GM23248 (cell line): ENCODE results near the gene SSMEM1. TPM values are rescaled to one million over a fixed set of nuclear protein-coding genes. Genes with fewer than 3 reads are reported as not detected.

Experiments used
- DNase-seq: peaks from one replicate; pipeline ENCODE4 v3.0.0-alpha.2; 2015
- H2AFZ ChIP-seq: fragments of 200-600 bp; sonication (generic); 2 replicates; pipeline ENCODE4 v1.6.1; 2016; ENCODE audit warnings: antibody characterized with exemption
- H3F3A ChIP-seq: fragments of 200-600 bp; sonication (generic); 2 replicates; pipeline ENCODE4 v1.6.1; 2016; ENCODE audit warnings: mild to moderate bottlenecking, antibody characterized with exemption, mixed run types; ENCODE audit not compliant: insufficient read depth
- H3K27ac ChIP-seq: fragments of 200-600 bp; sonication (generic); 2 replicates; pipeline ENCODE4 v1.5.1; 2016; ENCODE audit warnings: mild to moderate bottlenecking
- H3K27me3 ChIP-seq: fragments of 200-600 bp; sonication (generic); replicated peaks from 2 replicates; pipeline ENCODE4 v1.6.1; 2016; ENCODE audit warnings: mild to moderate bottlenecking; ENCODE audit not compliant: insufficient read depth
- H3K36me3 ChIP-seq: fragments of 200-600 bp; sonication (generic); 2 replicates; pipeline ENCODE4 v1.6.1; 2016; ENCODE audit warnings: low read depth, mild to moderate bottlenecking
- H3K4me1 ChIP-seq: fragments of 200-600 bp; sonication (generic); 2 replicates; pipeline ENCODE4 v1.6.1; 2016; ENCODE audit warnings: mild to moderate bottlenecking; ENCODE audit not compliant: insufficient read depth
- H3K4me2 ChIP-seq: fragments of 200-600 bp; sonication (generic); one replicate; pipeline ENCODE4 v1.6.1; 2016; ENCODE audit warnings: mild to moderate bottlenecking; ENCODE audit not compliant: unreplicated experiment
- H3K4me3 ChIP-seq: fragments of 200-600 bp; sonication (generic); 2 replicates; pipeline ENCODE4 v1.5.1; 2016; ENCODE audit warnings: mild to moderate bottlenecking
- H3K79me2 ChIP-seq: fragments of 200-600 bp; sonication (generic); 2 replicates; pipeline ENCODE4 v1.6.1; 2016; ENCODE audit warnings: mild to moderate bottlenecking; ENCODE audit not compliant: insufficient read depth
- H3K9ac ChIP-seq: fragments of 200-600 bp; sonication (generic); 2 replicates; pipeline ENCODE4 v1.6.1; 2016; ENCODE audit warnings: mild to moderate bottlenecking
- H3K9me2 ChIP-seq: fragments of 200-600 bp; sonication (generic); 2 replicates; pipeline ENCODE4 v1.6.1; 2016; ENCODE audit warnings: mixed run types, mild to moderate bottlenecking, moderate library complexity; ENCODE audit not compliant: insufficient read depth
- H3K9me3 ChIP-seq: fragments of 200-600 bp; sonication (generic); one replicate; pipeline ENCODE4 v1.6.1; 2017; ENCODE audit warnings: low read depth
- H4K20me1 ChIP-seq: fragments of 200-600 bp; sonication (generic); 2 replicates; pipeline ENCODE4 v1.6.0; 2016; ENCODE audit not compliant: insufficient read depth
- EZH2 ChIP-seq: fragments of 200-600 bp; sonication (generic); IDR thresholded peaks from 2 replicates; pipeline ENCODE4 v1.6.1; 2018; ENCODE audit warnings: antibody characterized with exemption, mild to moderate bottlenecking; ENCODE audit not compliant: insufficient read depth, poor library complexity, severe bottlenecking
- EZH2phosphoT487 ChIP-seq: fragments of 200-600 bp; sonication (generic); IDR thresholded peaks from 2 replicates; pipeline ENCODE4 v1.6.1; 2018; ENCODE audit warnings: antibody characterized with exemption, moderate library complexity, mild to moderate bottlenecking, low read depth; ENCODE audit not compliant: insufficient read depth
- WGBS, 2 experiments: methylation state at CpG; one replicate each; pipeline ENCODE4 v1.1.6; 2015 to 2017; ENCODE audit warnings: low lambda C conversion rate in 2 of 2, low coverage in 1 of 2; ENCODE audit errors: missing lambda C conversion rate in 2 of 2; 5-methylcytosine and 5-hydroxymethylcytosine counted together
- in situ Hi-C: fragments of 300-500 bp; cut with MboI; formaldehyde crosslinking; loops from 2 replicates; pipeline ENCODE4 v1.15.0; 2020
- polyA plus RNA-seq: library from polyadenylated mRNA; unstranded; fragments of >200 nt; fragmentation: Nextera tagmentation; extraction: Ambion mirVana; gene quantifications from 2 replicates; pipeline ENCODE4 v1.2.1, GENCODE V29; 2016
- total RNA-seq: library from RNA; depleted of rRNA; stranded (reverse); fragments of >200 nt; shearing (Covaris generic); gene quantifications from 2 replicates; pipeline ENCODE4 v1.2.3, GENCODE V29; 2014

The SSMEM1 gene
- total and polyA plus RNA-seq, 2 experiments from 2014 or later: not detected

- no peak for DNase-seq
- Histone ChIP-seq H3K79me2 (no peaks in the 10 kb centered on the region), H3K27ac (no peak overlapping the region), H3K4me1 (no peaks in the 10 kb centered on the region), H3K4me3 (no peak overlapping the region), H3K36me3 (no peaks in the 10 kb centered on the region), H3K9me2 (no peaks in the 10 kb centered on the region), H3K9me3 (no peaks in the 10 kb centered on the region), H3K9ac (no peak overlapping the region), H3F3A (no peaks in the 10 kb centered on the region), H3K4me2 (no peak overlapping the region), H4K20me1 (no peaks in the 10 kb centered on the region), H3K27me3 (no peaks in the 10 kb centered on the region; the same call in 1 of the 2 replicates), H2AFZ (no peak overlapping the region)
- in situ Hi-C loops: no loop called here
- TF ChIP-seq EZH2 (no peak), EZH2phosphoT487 (no peak)
- WGBS, 2 experiments: 55 to 80% methylated on average over 3 to 5 of the region's 5 CpGs
Observed at GRCh38 chr7:130218806-130219620, 11.4 kb downstream of the SSMEM1 start.

- TF ChIP-seq EZH2 (no peak), EZH2phosphoT487 (no peak)
Observed at GRCh38 chr7:130219871-130220270, 12.2 kb downstream of the SSMEM1 start.

GRCh38 chr7:130221746-130222145, 14.1 kb downstream of the SSMEM1 start:
- H3K36me3 ChIP-seq: no peaks in the 10 kb centered on the region
- no peaks in the 10 kb centered on the region; the same call in 1 of the 2 replicates for H3K27me3 ChIP-seq
- no peaks in the 10 kb centered on the region for H3K79me2 ChIP-seq
- H3K9ac ChIP-seq: no peak overlapping the region
- no peaks in the 10 kb centered on the region for H3K9me3 ChIP-seq
- H2AFZ ChIP-seq: no peak overlapping the region
- H3K4me1 ChIP-seq: no peaks in the 10 kb centered on the region
- WGBS, 2 experiments: 83 to 90% methylated on average over 4 of the region's 4 CpGs
- in situ Hi-C loops: no loop called here
- no peaks in the 10 kb centered on the region for H3K9me2 ChIP-seq
- TF ChIP-seq EZH2phosphoT487 (no peak), EZH2 (no peak)
- DNase-seq: no peak
- no peak overlapping the region for H3K27ac ChIP-seq
- no peaks in the 10 kb centered on the region for H4K20me1 ChIP-seq
- no peak overlapping the region for H3K4me3 ChIP-seq
- no peak overlapping the region for H3K4me2 ChIP-seq
- H3F3A ChIP-seq: no peaks in the 10 kb centered on the region

More at GRCh38 chr7:130219871-130220270, 12.2 kb downstream of the SSMEM1 start:
- Histone ChIP-seq H4K20me1 (no peaks in the 10 kb centered on the region), H3K9ac (no peak overlapping the region), H3K4me2 (no peak overlapping the region), H3K27ac (no peak overlapping the region), H3K27me3 (no peaks in the 10 kb centered on the region; the same call in 1 of the 2 replicates), H3F3A (no peaks in the 10 kb centered on the region), H3K79me2 (no peaks in the 10 kb centered on the region), H3K9me2 (no peaks in the 10 kb centered on the region), H3K9me3 (no peaks in the 10 kb centered on the region), H3K4me1 (no peaks in the 10 kb centered on the region), H3K36me3 (no peaks in the 10 kb centered on the region), H2AFZ (no peak overlapping the region), H3K4me3 (no peak overlapping the region)
- 81 to 85% methylated on average over 9 of the region's 9 CpGs for WGBS, 2 experiments
- in situ Hi-C loops: no loop called here
- no peak for DNase-seq

- Histone ChIP-seq H3K4me3 (no peak overlapping the region), H3F3A (no peaks in the 10 kb centered on the region), H3K9me3 (no peaks in the 10 kb centered on the region), H2AFZ (no peak overlapping the region), H4K20me1 (no peaks in the 10 kb centered on the region), H3K27ac (no peak overlapping the region), H3K9me2 (no peaks in the 10 kb centered on the region), H3K9ac (no peak overlapping the region), H3K4me2 (no peak overlapping the region), H3K4me1 (no peaks in the 10 kb centered on the region), H3K27me3 (no peaks in the 10 kb centered on the region; the same call in 1 of the 2 replicates), H3K36me3 (no peaks in the 10 kb centered on the region), H3K79me2 (no peaks in the 10 kb centered on the region)
- no peak for DNase-seq
- no peak for TF ChIP-seq EZH2
- no peak for TF ChIP-seq EZH2phosphoT487
- 42 to 58% methylated on average over 1 of the region's 1 CpG for WGBS, 2 experiments
- in situ Hi-C loops: no loop called here
Observed at GRCh38 chr7:130223646-130224045, 16.0 kb downstream of the SSMEM1 start.
